Measurements from ENCODE around the gene AGPS.
"Not testable (repeated sequence)": the region's sequence is repeated elsewhere in the genome, so short reads cannot be mapped to it uniquely, and the experiment has no call there.

Gene AGPS

GRCh38 chr2:177476897-177477296 lies 84.3 kb downstream of the AGPS start:
- DNase-seq = no peak

- DNase-seq = no peak
These were observed 85.5 kb downstream of the AGPS start for GRCh38 chr2:177478029-177478428.

GRCh38 chr2:177478907-177479306 lies 86.3 kb downstream of the AGPS start:
- DNase-seq = no peak

- no peak for DNase-seq
These were observed 89.6 kb downstream of the AGPS start for GRCh38 chr2:177482195-177482594.

- no peak for DNase-seq
These were observed 91.0 kb downstream of the AGPS start for GRCh38 chr2:177483531-177483930.

- no peak for DNase-seq
These were observed 91.7 kb downstream of the AGPS start for GRCh38 chr2:177484180-177484795.

GRCh38 chr2:177485657-177486056 lies 93.1 kb downstream of the AGPS start:
- DNase-seq = not testable (repeated sequence)

GRCh38 chr2:177489719-177490301 lies 97.2 kb downstream of the AGPS start:
- no peak for DNase-seq

GRCh38 chr2:177495945-177496344 lies 103.4 kb downstream of the AGPS start:
- DNase-seq = no peak

GRCh38 chr2:177496921-177497320 lies 104.3 kb downstream of the AGPS start:
- no peak for DNase-seq

- DNase-seq = no peak
These were observed 108.6 kb downstream of the AGPS start for GRCh38 chr2:177501186-177501585.

- no peak for DNase-seq
These were observed 113.9 kb downstream of the AGPS start for GRCh38 chr2:177506505-177506904.

- no peak for DNase-seq
These were observed 114.4 kb downstream of the AGPS start for GRCh38 chr2:177506998-177507397.

- no peak for DNase-seq
These were observed 124.4 kb downstream of the AGPS start for GRCh38 chr2:177516824-177517544.

GRCh38 chr2:177518754-177519153 lies 126.2 kb downstream of the AGPS start:
- no peak for DNase-seq

- DNase-seq = no peak
These were observed 127.1 kb downstream of the AGPS start for GRCh38 chr2:177519534-177520115.

- no peak for DNase-seq
These were observed 127.8 kb downstream of the AGPS start for GRCh38 chr2:177520324-177520723.

GRCh38 chr2:177523781-177524180 lies 131.2 kb downstream of the AGPS start:
- DNase-seq = no peak

GRCh38 chr2:177525351-177525924 lies 132.9 kb downstream of the AGPS start:
- no peak for DNase-seq

GRCh38 chr2:177528351-177528933 lies 135.9 kb downstream of the AGPS start:
- no peak for DNase-seq

- DNase-seq = no peak
These were observed 136.6 kb downstream of the AGPS start for GRCh38 chr2:177529166-177529565.

- DNase-seq = no peak
These were observed 138.0 kb downstream of the AGPS start for GRCh38 chr2:177530561-177530960.

GRCh38 chr2:177531706-177532105 lies 139.1 kb downstream of the AGPS start:
- no peak for DNase-seq
